ENCODE data around the gene DMXL1. TPM values are rescaled to one million over a fixed set of nuclear protein-coding genes. Genes with fewer than 3 reads are reported as not detected.

The DMXL1 gene
- total RNA-seq, 4 donors from 2014 or later: 67.1 to 115 (median 83.3) TPM

DNA sequence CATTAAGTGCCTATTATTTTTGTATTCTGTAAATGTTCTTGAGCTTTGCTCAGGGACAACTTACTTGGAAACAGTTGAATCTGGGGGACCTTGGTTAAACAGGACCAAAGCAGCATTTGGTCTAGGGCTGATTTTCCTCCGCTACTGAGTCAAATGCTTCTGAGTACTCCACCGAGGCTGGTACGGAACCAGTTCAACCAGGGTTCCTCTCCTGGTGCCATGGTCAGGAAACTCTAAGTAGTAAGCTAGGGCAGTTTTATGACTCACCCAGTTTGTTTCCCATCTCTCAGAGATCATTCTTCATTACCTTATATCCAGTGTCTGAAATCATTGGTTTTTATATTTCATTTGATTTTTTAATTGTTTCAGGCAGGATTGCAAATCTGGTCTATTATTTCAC is 173.0 kb downstream of the DMXL1 start:
- TF ChIP-seq, protein P1, sequence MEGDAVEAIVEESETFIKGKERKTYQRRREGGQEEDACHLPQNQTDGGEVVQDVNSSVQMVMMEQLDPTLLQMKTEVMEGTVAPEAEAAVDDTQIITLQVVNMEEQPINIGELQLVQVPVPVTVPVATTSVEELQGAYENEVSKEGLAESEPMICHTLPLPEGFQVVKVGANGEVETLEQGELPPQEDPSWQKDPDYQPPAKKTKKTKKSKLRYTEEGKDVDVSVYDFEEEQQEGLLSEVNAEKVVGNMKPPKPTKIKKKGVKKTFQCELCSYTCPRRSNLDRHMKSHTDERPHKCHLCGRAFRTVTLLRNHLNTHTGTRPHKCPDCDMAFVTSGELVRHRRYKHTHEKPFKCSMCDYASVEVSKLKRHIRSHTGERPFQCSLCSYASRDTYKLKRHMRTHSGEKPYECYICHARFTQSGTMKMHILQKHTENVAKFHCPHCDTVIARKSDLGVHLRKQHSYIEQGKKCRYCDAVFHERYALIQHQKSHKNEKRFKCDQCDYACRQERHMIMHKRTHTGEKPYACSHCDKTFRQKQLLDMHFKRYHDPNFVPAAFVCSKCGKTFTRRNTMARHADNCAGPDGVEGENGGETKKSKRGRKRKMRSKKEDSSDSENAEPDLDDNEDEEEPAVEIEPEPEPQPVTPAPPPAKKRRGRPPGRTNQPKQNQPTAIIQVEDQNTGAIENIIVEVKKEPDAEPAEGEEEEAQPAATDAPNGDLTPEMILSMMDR (IDR thresholded peaks at IDR 0.05; ENCODE audit: low read depth): no peak

DNA sequence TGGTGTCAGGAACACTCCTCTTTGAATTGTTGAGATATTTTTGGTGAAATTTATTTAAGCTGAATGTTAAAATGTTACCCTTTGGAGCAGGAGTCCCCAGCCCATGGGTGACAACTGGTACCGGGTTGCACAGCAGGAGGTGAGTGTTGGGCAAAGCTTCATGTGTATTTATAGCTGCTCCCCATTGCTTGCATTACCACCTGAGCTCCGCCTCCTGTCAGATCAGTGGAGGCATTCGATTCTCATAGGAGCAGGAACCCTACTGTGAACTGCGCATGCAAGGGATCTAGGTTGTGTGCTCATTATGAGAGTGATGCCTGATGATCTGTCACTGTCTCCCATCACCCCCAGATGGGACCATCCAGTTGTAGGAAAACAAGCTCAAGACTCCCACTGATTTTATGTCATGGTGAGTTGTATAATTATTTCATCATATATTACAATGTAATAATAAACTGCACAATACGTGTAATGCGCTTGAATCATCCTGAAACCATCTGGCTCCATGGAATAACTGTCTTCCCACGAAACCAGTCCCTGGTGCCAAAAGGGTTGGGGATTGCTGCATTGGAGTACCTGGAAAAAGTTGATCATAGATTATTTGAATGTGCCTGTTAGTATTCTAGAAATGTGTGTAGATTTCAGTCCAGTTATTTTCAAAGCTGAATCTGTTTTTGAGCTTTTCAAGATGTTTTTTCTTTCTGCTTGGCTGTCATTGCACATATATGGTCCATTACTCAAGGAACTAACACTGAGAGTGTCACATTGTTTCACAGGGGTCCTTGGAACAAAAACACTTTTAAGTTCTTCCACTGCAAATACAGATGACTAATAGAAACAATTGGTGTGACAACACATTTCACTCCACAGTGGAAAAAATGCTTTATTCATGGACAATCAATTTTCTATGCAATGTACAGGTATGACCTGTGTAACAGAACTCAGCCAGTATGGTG is 180.3 kb downstream of the DMXL1 start:
- TF ChIP-seq, protein P1 (IDR thresholded peaks at IDR 0.05; ENCODE audit: low read depth): no peak

DNA sequence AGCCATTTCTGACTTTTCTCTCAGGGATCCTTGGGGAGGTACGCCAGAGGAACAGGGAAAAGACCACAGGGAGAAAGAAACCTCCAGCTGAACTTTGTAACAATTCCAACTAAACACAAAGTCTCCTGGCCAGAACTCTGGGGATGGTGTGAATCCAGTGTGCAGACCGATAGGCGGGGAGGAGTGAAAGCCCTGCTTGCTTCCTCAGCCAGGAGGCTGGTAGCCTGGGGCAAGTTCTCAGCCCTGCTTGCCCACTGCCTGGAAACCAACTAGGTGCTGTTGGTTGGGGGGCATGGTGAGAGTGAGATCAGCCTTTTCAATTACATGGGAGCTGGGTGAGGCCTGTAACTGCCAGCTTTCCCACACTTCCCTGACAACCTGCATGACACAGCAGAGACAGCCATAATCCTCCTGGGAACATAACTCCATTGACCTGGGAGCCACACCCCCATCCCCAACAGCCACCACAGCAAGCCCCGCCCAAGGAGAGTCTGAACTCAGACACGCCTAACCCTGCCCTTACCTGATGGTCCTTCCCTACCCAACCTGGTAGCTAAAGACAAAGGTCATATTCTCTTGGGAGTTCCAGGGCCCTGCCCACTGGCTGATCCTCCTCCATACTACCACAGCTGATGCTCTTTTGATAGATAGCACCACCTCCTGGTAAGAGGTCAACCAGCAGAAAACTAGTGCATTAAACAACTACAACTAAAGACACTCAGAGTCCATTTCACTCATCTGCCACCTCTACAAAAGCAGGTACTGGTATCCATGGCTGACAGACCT is 184.9 kb downstream of the DMXL1 start:
- TF ChIP-seq, protein P1 (IDR thresholded peaks at IDR 0.05; ENCODE audit: low read depth): no peak

DNA sequence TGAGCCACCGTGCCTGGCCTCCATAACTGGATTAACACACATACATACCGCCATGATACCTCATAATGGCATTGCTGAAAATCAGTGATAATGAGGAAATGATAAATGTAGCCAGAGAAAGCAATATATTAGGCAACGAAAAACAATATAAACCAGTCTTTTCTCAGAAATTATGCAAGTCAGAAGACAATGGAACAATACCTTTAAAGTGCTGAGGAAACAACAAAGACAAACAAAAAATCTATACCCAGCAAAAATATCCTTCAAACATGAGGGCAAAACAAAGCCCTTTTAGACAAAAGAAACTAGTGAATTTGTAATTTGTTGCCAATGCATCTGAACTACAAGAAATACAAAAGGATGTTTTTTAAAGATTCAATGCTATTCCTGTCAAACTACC is 186.7 kb downstream of the DMXL1 start:
- TF ChIP-seq, protein P1 (IDR thresholded peaks at IDR 0.05; ENCODE audit: low read depth): no peak

DNA sequence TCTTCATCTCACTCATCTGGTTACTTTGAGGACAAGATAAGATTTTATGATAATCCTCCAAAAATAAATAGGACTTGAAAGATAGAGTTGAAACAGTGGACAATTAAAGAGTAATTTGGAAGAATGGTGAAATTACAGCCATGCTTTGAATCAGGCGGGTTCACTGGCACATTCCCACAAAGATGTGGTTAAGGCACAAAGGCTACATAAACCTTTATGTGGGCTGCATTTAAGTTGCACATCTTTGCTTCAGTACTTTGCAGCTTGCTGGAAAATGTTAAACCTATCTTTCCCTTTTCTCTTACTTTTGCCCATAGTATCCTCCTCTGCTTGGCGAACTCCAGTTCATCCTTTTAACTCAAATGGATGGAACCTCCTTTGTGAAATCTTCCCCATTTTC is 192.8 kb downstream of the DMXL1 start:
- TF ChIP-seq, protein P1 (IDR thresholded peaks at IDR 0.05; ENCODE audit: low read depth): no peak

DNA sequence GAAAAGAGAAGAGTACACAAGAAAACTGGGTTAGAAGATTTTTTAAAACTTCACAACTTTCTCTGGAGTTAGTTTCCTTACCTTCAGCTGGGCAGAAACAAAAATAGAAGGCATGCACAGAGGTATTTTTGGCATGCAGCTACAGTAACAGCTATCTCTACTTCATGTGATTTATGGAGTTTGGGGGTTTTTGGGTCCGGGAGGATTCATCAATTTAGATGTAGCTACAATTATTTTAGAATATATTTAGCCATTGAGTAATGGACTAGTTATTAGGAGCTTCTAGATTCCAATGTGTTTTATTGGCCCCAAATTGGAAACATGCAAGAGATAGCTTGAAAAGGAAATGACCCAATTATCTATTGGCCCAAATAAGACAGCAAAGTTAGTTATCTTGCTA is 193.3 kb downstream of the DMXL1 start:
- TF ChIP-seq, protein P1 (IDR thresholded peaks at IDR 0.05; ENCODE audit: low read depth): no peak

DNA sequence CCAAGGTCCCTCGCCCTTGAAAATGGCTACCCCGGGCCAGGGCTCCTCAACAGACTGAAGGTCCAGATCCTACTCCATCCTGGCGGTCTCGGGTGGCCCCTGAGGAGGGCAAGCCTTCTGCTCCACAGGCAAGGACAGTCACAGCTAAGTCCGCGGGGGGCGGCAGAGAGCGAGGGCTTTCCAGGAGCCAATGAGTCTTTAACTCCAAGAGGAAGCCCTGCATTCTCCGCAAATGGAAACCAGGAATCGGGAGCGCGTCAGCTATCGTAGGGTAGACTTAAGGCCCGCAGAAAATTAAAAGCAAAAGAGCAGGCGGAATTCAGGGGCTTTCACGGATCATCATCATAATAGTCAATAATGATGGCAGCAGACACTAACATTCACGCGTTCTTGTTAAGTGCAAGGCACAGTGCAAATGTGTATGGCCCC is 197.1 kb downstream of the DMXL1 start:
- TF ChIP-seq, protein P1 (IDR thresholded peaks at IDR 0.05; ENCODE audit: low read depth): no peak

All from subcutaneous adipose tissue (tissue), 4 donors.